Activated CD4-positive, alpha-beta T cell treated with anti-CD3 and anti-CD28 coated beads, Interleukin-2, amount 10 ng/mL, durations not matched to agents 24 days and 14 days (primary cell): ENCODE results near the gene CEP152. TPM values are rescaled to one million over a fixed set of nuclear protein-coding genes. Genes with fewer than 3 reads are reported as not detected.
A peak's percentile ranks its signal among the peaks of the same experiment; 100 is the strongest.

Experiments
- DNase-seq: peaks from one replicate; pipeline ENCODE4 v3.0.0; 2022
- H3K27ac Mint-ChIP-seq: one replicate; pipeline ENCODE4 v1.8.0; 2022; ENCODE audit warnings: mild to moderate bottlenecking, mixed read lengths
- H3K27me3 Mint-ChIP-seq: one replicate; pipeline ENCODE4 v1.8.0; 2022; ENCODE audit warnings: mixed read lengths
- H3K36me3 Mint-ChIP-seq: one replicate; pipeline ENCODE4 v1.8.0; 2022; ENCODE audit warnings: low read depth, mild to moderate bottlenecking, mixed read lengths
- H3K4me1 Mint-ChIP-seq: one replicate; pipeline ENCODE4 v1.8.0; 2021; ENCODE audit warnings: mixed read lengths
- H3K4me3 Mint-ChIP-seq: one replicate; pipeline ENCODE4 v1.8.0; 2022; ENCODE audit warnings: mild to moderate bottlenecking, moderate library complexity, mixed read lengths
- H3K9me3 Mint-ChIP-seq: one replicate; pipeline ENCODE4 v1.8.0; 2021; ENCODE audit warnings: mixed read lengths
- intact Hi-C: fragments of 100-400 bp; cut with micrococcal nuclease; formaldehyde crosslinking; loops from one replicate; pipeline ENCODE4 v1.15.1; 2023
- total RNA-seq: library from RNA; stranded (reverse); gene quantifications from 2 replicates; pipeline ENCODE4 v1.2.3, GENCODE V29; 2022

The CEP152 gene
- total RNA-seq, 1 donor from 2014 or later = 32.2 TPM

DNA sequence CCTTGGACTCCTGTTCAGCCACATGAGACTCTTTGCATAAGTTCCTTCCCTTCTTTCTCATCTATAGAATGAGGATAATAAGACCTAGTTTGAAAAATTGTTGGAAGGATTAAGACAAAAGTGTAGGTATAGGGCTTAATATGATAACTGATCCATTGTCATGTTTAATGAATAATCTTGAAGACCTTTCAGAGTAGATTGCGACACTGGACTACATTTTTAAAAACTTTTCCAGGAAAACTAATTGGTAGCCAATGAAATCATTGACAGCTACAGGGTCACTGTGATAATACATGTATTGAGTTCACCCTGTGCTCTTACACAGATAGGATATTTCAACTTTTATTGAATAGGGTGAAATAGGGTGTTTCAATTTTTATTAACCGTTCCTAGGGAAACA, 86.9 kb downstream of the CEP152 start:
- no peak for DNase-seq
- intact Hi-C loops = no loop called here
- no peaks in the 10 kb centered on the region for H3K27me3 Mint-ChIP-seq
- H3K9me3 Mint-ChIP-seq = no peaks in the 10 kb centered on the region
- H3K4me1 Mint-ChIP-seq = peaks cover 3% of the 10 kb centered on the region
- no peak overlapping the region for H3K27ac Mint-ChIP-seq
- H3K36me3 Mint-ChIP-seq = peaks cover 18% of the 10 kb centered on the region
- no peak overlapping the region for H3K4me3 Mint-ChIP-seq

DNA sequence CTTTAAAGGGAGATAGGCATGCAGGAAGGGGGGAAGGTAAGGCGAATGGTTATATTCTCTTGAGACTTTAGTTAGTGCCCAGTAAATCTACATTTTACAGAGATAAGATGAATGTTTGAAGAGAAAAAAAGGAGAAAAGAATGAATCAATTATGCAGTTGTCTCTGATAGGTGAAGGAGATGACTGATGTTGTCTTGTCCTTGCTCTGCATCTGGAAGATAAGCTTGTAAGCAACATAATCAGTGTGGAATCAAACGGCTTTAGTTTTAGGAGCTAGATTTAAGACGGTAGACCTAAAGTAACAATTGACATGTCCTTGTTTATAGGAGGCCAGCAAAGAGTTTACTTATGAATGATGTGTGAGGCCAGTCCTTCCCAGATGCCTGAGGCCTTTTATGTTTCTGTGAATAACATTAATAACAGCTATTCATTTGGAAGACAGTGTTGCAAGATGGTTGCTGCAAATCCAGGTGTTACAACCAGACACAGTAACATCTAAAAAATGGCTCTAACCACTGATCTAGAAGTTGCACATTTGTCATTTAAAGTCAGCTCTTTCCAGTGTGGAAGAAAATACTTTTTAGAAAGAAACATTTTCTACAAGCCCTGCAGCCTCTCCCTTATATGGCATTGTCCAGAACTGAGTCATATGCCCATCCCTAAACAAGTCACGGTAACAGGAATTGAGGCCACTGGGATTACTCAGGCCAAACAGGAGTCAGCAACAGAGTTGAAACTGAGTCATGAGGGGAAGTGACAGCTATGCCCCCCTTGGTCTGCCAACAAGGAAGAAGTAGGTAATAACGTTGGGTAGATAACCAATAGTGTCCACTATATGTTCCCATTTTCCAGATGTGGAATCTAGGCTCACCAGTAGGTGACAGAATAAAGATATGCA, 87.9 kb downstream of the CEP152 start:
- Mint-ChIP-seq H3K27ac (no peak overlapping the region), H3K4me3 (no peak overlapping the region), H3K36me3 (peaks cover 10% of the 10 kb centered on the region), H3K9me3 (no peaks in the 10 kb centered on the region), H3K4me1 (peaks cover 3% of the 10 kb centered on the region), H3K27me3 (no peaks in the 10 kb centered on the region)
- DNase-seq = no peak
- intact Hi-C loops = no loop called here

DNA sequence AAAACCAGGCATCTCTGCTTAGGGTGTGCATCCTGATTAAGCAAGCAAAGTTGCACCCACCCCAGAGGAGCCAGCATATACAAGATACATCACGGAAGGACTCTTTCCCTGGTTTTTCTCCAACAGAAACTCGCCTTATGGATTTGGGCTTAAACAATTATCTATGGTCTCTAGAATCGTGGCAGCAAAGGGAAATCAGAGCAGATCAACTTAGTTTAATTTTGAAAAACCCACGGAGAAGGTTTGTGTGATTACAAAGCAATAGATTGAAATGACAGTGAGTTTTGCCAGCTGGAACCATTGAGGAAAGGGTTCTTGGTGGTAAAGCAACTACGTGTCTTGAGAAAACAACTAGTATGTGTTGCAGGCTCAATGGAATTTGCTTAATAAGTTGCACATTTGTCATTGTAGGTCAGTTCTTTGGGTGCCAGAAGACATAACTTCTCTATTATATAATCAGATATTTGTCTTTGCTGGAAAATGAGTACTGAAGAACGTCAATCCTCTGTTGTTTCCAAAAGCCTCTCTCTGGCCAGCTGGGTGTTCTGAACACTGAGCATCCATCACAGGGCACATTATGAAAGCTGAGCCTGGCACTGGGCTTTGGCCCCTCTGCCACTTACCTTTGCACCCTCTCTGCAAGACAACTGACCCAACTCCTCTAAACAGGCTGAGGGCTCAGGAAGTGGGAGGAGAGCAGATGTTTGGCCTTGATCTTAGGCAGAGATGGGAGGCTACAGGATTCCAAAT, 89.6 kb downstream of the CEP152 start:
- H3K4me1 Mint-ChIP-seq = peaks cover 3% of the 10 kb centered on the region
- H3K4me3 Mint-ChIP-seq = no peak overlapping the region
- H3K36me3 Mint-ChIP-seq = peaks cover 9% of the 10 kb centered on the region
- no peak overlapping the region for H3K27ac Mint-ChIP-seq
- no peak for DNase-seq
- H3K27me3 Mint-ChIP-seq = no peaks in the 10 kb centered on the region
- intact Hi-C loops = no loop called here
- peaks cover 2% of the 10 kb centered on the region for H3K9me3 Mint-ChIP-seq

DNA sequence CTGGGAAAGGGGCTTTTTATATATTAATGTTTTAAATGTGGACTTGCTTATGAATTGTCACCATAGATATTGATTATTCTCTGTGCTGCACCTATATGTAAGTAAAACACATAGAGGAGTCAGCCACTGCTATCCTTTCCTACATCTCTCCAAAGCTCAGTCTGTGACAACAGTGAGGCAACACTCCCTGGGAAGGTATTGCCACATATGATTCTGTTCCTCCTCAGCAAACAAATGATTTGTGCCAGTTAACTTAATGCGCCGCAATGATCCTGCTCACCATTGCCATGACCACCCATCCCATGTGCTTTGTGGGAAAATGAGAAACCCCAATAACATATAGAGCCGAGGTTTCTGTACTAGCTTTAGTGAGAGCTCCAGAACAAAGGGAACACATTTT, 90.2 kb downstream of the CEP152 start:
- Mint-ChIP-seq H3K27ac (no peak overlapping the region), H3K9me3 (peaks cover 3% of the 10 kb centered on the region), H3K4me1 (peaks cover 3% of the 10 kb centered on the region), H3K4me3 (no peak overlapping the region), H3K27me3 (no peaks in the 10 kb centered on the region), H3K36me3 (peaks cover 15% of the 10 kb centered on the region)
- intact Hi-C loops = no loop called here
- no peak for DNase-seq

DNA sequence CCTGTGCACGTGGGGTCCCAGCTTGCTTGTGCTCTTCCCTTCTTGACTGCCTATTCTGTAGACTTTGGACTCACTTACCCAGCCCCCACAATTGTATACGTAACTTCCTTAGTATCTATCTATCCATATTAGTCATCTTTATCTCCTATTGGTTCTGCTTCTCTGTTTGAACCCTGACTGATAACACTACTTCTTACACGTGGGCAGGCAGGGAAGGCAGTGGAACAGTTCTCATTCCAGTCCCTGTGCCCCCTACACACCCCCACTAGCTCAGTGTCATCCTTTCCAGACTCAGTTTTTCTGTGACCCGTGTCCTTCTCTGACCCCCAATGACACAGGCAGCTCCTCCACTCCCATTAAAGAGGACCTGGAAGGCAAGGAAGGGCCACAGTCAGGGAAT, 91.2 kb downstream of the CEP152 start:
- Mint-ChIP-seq H3K27me3 (no peaks in the 10 kb centered on the region), H3K9me3 (peaks cover 6% of the 10 kb centered on the region), H3K27ac (peak overlapping the region; percentile 35), H3K4me1 (peaks cover 3% of the 10 kb centered on the region), H3K36me3 (peaks cover 20% of the 10 kb centered on the region), H3K4me3 (no peak overlapping the region)
- intact Hi-C loops = no loop called here
- no peak for DNase-seq

DNA sequence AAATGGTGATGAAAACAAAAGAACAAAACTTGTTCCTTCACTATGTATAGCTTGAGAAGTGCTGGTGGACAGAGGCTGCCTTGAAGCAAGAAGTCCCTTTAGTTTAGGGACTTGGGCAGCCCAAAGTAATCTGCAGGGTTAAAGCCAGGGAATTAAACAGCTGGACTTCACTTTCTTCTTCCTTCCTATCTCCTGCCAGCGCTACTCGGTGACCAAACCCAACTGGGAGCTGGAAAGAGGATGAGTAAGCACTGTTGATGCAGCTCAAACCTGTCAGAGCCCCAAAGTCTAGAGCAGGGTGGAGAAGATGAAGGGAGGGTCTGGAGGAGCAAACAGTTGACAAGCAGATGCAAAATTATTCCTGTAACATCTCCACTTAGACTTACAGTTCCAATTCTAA, 92.2 kb downstream of the CEP152 start:
- Mint-ChIP-seq H3K27me3 (no peaks in the 10 kb centered on the region), H3K4me1 (peaks cover 3% of the 10 kb centered on the region), H3K9me3 (peaks cover 6% of the 10 kb centered on the region), H3K27ac (no peak overlapping the region), H3K36me3 (peaks cover 20% of the 10 kb centered on the region), H3K4me3 (no peak overlapping the region)
- intact Hi-C loops = no loop called here
- DNase-seq = no peak

DNA sequence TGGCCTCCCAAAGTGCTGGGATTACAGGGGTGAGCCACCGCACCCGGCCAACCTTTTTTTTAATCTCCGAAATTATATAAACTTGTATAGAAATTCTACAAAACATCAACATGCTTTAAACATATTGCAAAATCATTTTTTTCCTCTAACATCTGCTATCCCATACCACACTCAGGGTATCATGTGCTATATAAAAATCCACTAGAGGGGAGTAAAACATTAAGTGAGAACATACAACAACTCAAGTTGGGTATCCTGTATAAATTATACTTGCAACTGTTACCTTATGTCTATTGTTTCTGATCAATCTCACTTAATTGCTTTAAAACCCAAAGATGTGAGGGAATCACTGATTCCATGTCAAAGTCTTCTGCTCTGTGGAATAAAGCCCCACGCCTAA, 93.4 kb downstream of the CEP152 start:
- Mint-ChIP-seq H3K27ac (no peak overlapping the region), H3K27me3 (no peaks in the 10 kb centered on the region), H3K4me3 (no peak overlapping the region), H3K9me3 (peaks cover 6% of the 10 kb centered on the region), H3K36me3 (peaks cover 18% of the 10 kb centered on the region), H3K4me1 (peaks cover 3% of the 10 kb centered on the region)
- intact Hi-C loops = no loop called here
- no peak for DNase-seq

DNA sequence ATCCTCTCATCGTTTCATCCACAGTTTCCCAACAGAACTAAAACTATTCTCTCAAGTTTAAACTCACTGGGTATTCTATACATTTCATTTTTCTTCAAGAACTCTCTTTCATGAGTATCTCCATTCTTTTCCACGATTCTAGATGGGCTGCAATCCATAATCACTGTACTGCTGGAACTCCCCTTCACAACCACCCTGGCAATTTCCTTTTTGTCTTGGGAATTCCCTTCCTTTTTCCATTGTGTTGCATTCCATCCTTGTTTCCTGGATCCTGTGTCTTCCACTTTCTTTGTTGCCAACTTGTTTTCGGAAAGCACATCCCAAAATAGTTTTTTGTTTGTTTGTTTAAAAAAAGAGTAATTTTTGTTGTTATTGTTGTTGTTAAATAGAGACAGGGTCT, 98.3 kb downstream of the CEP152 start:
- intact Hi-C loops = no loop called here
- Mint-ChIP-seq H3K4me1 (no peaks in the 10 kb centered on the region), H3K27me3 (no peaks in the 10 kb centered on the region), H3K4me3 (no peak overlapping the region), H3K27ac (no peak overlapping the region), H3K36me3 (peaks cover 19% of the 10 kb centered on the region), H3K9me3 (peaks cover 6% of the 10 kb centered on the region)
- no peak for DNase-seq

DNA sequence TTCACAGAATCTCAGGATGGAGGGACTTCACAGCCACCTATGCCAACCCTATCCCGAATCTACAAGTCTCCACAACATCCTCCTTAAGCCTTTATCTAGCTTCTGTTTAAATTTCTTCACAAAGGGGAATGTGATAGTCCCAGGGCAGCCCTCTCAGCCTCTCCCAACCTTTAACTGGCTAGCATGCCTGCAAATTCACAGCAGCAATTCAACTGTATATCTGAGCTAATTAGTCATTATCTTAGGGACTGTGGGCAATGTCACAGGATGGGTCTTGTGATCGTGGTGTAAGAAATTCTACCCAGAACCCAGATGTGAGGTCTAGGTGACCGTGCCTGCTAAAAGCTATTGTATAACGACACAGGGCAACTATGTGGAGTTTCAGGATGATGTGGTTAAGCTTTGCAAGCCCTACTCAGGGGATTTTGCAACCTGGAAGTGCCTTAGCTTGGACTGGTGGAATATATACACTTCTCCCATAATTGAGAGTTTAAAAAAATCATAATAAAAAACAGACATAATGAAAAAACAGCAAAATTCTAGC, 99.8 kb downstream of the CEP152 start:
- Mint-ChIP-seq H3K27me3 (no peaks in the 10 kb centered on the region), H3K4me3 (no peak overlapping the region), H3K4me1 (no peaks in the 10 kb centered on the region), H3K9me3 (peaks cover 8% of the 10 kb centered on the region), H3K36me3 (peaks cover 12% of the 10 kb centered on the region), H3K27ac (no peak overlapping the region)
- no peak for DNase-seq
- intact Hi-C loops = no loop called here

DNA sequence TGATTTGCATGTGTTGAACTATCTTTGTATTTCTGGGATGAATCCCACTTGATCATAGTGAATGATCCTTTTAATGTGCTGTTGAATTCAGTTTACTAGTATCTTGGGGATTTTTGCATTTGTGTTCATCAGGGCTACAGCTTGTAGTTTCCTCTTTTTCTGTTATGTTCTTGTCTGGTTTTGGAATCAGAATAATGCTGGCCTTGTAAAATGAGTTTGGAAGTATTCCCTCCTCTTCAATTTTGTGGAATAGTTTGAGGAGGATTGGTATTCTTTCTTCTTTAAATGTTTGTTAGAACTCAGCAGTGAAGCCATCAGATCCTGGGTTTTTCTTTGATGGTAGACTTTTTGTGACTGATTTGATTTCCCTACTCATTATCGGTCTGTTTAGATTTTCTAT, 102.2 kb downstream of the CEP152 start:
- H3K27me3 Mint-ChIP-seq = no peaks in the 10 kb centered on the region
- H3K9me3 Mint-ChIP-seq = peaks cover 12% of the 10 kb centered on the region
- no peak for DNase-seq
- H3K27ac Mint-ChIP-seq = no peak overlapping the region
- H3K4me1 Mint-ChIP-seq = no peaks in the 10 kb centered on the region
- intact Hi-C loops = no loop called here
- peaks cover 3% of the 10 kb centered on the region for H3K36me3 Mint-ChIP-seq
- no peak overlapping the region for H3K4me3 Mint-ChIP-seq

DNA sequence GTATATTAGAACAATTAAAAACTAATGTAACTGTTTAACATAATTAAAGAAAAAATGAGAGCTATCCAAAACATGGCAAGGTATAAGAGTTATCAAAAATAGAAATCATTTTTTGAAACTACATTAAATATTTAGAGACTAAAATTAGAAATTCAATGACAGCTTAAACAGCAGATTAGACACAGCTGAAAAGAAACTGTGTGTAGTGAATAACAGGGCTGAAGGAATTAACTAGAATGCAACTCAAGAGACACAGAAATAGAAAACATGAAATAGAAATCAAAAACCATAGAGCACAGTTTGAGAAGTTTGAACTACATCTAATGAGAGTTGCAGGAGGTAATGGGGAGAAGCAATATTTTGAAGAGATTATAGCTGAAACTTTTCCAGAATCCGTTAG, 105.5 kb downstream of the CEP152 start:
- Mint-ChIP-seq H3K36me3 (no peaks in the 10 kb centered on the region), H3K4me1 (no peaks in the 10 kb centered on the region), H3K27me3 (no peaks in the 10 kb centered on the region), H3K9me3 (peaks cover 12% of the 10 kb centered on the region), H3K4me3 (no peak overlapping the region), H3K27ac (no peak overlapping the region)
- DNase-seq = no peak
- intact Hi-C loops = no loop called here

DNA sequence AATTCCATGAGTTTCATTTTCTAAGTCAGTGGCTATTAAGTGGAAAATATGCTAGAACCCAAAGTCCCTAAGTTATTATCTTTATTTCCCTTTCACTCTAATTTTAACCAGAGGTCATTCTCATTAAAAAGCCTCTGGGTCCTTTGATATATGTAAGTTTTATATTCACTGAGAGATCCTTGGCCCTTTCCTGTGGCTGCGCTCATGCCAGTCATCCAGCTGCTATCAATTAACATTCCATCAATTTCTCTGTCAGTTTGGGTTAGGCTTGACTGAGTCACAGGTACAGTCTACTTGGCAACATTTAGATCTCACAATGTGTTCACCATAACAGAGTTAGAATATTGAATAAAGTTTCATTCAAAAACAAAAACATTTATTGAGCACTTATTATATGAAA, 107.3 kb downstream of the CEP152 start:
- H3K27me3 Mint-ChIP-seq = no peaks in the 10 kb centered on the region
- H3K4me3 Mint-ChIP-seq = no peak overlapping the region
- H3K36me3 Mint-ChIP-seq = no peaks in the 10 kb centered on the region
- H3K27ac Mint-ChIP-seq = no peak overlapping the region
- DNase-seq = no peak
- H3K9me3 Mint-ChIP-seq = peaks cover 12% of the 10 kb centered on the region
- intact Hi-C loops = no loop called here
- H3K4me1 Mint-ChIP-seq = no peaks in the 10 kb centered on the region

DNA sequence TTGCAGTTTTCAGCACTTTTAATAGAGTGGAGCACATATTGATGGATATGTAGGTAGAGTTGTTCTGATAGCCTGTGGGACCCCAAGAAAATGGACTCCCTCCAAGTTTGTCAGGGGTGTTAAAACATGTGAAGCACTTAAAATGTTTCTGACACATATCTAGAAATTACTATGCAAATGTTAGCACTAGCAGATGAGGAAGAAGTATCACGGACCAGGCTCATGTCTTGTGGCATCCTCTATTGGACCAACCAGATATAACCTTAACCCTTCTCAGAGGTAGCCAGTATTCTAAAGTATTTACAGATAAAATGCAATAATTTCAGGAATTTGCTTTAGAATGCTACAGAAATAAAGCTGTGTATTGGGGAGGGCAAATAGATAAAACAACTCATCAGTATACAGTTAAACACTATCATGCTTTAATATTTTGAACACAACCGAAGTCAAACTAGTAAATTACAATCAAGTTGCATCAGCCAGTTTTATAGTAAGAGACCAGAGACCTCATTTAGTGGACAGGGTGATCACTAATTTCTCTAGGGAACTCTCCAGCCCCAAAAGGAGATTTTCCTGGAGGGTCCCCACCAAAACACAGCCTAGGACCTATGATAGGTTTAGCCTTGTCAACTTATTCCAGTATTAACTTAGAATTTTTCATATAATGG, 108.2 kb downstream of the CEP152 start:
- no peak overlapping the region for H3K4me3 Mint-ChIP-seq
- DNase-seq = no peak

More for the DNA sequence above, 108.2 kb downstream of the CEP152 start:
- H3K9me3 Mint-ChIP-seq = peaks cover 12% of the 10 kb centered on the region
- no peaks in the 10 kb centered on the region for H3K4me1 Mint-ChIP-seq
- H3K27ac Mint-ChIP-seq = no peak overlapping the region
- intact Hi-C loops = no loop called here
- H3K36me3 Mint-ChIP-seq = peaks cover 2% of the 10 kb centered on the region
- no peaks in the 10 kb centered on the region for H3K27me3 Mint-ChIP-seq
